ENCODE results near the gene CEP70.

DNA sequence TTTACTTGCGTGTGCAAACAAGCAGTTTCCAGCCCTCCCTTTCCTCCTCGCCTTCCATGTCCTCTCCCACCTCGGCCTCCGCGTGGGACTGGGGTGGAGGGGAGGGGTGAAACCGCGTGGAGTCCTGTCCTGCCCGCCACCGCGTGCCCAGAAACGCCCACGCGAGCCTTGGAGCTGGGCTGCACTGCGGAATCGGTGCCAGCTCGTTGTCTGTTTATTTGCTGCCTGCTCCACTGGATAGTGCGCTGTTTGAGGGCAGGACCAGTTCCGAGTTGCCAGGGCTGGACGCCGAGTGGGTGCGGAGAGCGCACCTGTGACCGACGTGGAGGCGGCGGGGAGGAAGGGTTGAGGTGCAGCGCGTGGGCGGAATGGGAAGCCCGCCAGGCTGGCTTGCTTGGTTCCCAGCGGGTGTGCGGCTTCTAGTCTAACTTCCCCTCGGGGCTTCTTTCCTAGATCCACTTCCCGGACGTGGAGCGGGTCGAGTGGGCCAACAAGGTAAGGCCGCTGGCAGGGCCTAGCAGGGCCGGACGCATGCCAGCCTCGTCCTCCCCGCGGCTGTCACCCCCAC lies 142.4 kb downstream of the CEP70 start:
- TF ChIP-seq, protein P1, sequence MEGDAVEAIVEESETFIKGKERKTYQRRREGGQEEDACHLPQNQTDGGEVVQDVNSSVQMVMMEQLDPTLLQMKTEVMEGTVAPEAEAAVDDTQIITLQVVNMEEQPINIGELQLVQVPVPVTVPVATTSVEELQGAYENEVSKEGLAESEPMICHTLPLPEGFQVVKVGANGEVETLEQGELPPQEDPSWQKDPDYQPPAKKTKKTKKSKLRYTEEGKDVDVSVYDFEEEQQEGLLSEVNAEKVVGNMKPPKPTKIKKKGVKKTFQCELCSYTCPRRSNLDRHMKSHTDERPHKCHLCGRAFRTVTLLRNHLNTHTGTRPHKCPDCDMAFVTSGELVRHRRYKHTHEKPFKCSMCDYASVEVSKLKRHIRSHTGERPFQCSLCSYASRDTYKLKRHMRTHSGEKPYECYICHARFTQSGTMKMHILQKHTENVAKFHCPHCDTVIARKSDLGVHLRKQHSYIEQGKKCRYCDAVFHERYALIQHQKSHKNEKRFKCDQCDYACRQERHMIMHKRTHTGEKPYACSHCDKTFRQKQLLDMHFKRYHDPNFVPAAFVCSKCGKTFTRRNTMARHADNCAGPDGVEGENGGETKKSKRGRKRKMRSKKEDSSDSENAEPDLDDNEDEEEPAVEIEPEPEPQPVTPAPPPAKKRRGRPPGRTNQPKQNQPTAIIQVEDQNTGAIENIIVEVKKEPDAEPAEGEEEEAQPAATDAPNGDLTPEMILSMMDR (conservative IDR thresholded peaks at IDR 0.05; ENCODE audit: low read depth, low read length): no peak
- TF ChIP-seq EZH2 (IDR thresholded peaks at IDR 0.05; ENCODE audit: borderline replicate concordance, low read depth, low read length, poor library complexity, severe bottlenecking): no peak
